Trophoblast cell (in vitro differentiated cells and primary cell): ENCODE results near the gene CD58.
A peak's percentile ranks its signal among the peaks of the same experiment; 100 is the strongest.
"Not testable (repeated sequence)": the region's sequence is repeated elsewhere in the genome, so short reads cannot be mapped to it uniquely, and the experiment has no call there.

Experiments used
- DNase-seq, 2 donors: peaks; one replicate each; pipeline ENCODE4 v3.0.0-alpha.2; 2016
- H2AFZ ChIP-seq: 2 replicates; pipeline ENCODE4 v1.6.1; 2013; ENCODE audit warnings: low read length, moderate library complexity, mild to moderate bottlenecking; ENCODE audit not compliant: insufficient read depth, poor library complexity
- H2AK5ac ChIP-seq: 2 replicates; pipeline ENCODE4 v1.6.1; 2013; ENCODE audit warnings: mild to moderate bottlenecking, low read length
- H2BK120ac ChIP-seq: 2 replicates; pipeline ENCODE4 v1.6.1; 2013; ENCODE audit warnings: low read length, mild to moderate bottlenecking, moderate library complexity; ENCODE audit not compliant: insufficient read depth, poor library complexity
- H2BK12ac ChIP-seq: 2 replicates; pipeline ENCODE4 v1.6.1; 2013; ENCODE audit warnings: mild to moderate bottlenecking, low read length, moderate library complexity
- H2BK5ac ChIP-seq: 2 replicates; pipeline ENCODE4 v1.6.1; 2013; ENCODE audit warnings: low read length, low read depth, moderate library complexity, mild to moderate bottlenecking; ENCODE audit not compliant: poor library complexity
- H3K14ac ChIP-seq: 2 replicates; pipeline ENCODE4 v1.6.1; 2013; ENCODE audit warnings: mild to moderate bottlenecking, low read length
- H3K18ac ChIP-seq: 2 replicates; pipeline ENCODE4 v1.6.1; 2013; ENCODE audit warnings: mild to moderate bottlenecking, low read length
- H3K23ac ChIP-seq: 2 replicates; pipeline ENCODE4 v1.6.1; 2013; ENCODE audit warnings: low read length
- H3K27ac ChIP-seq: 2 replicates; pipeline ENCODE4 v1.5.1; 2013; ENCODE audit warnings: low read depth, mild to moderate bottlenecking, inconsistent platforms, low read length, moderate library complexity
- H3K27me3 ChIP-seq: 2 replicates; pipeline ENCODE4 v1.6.1; 2013; ENCODE audit warnings: inconsistent platforms, mild to moderate bottlenecking, low read length, moderate library complexity; ENCODE audit not compliant: insufficient read depth
- H3K36me3 ChIP-seq, 2 experiments: 1 replicate in 1 of 2; 2 replicates in 1 of 2; pipeline ENCODE4 v1.6.1; 2013; ENCODE audit warnings: low read length in 2 of 2, mild to moderate bottlenecking in 2 of 2, moderate library complexity in 1 of 2; ENCODE audit not compliant: insufficient read depth in 2 of 2, control insufficient read depth in 1 of 2
- H3K4ac ChIP-seq: 2 replicates; pipeline ENCODE4 v1.6.1; 2013; ENCODE audit warnings: low read depth, mild to moderate bottlenecking, low read length, moderate library complexity
- H3K4me1 ChIP-seq, 2 experiments: 1 replicate in 1 of 2; 2 replicates in 1 of 2; pipeline ENCODE4 v1.6.1; 2013; ENCODE audit warnings: low read length in 2 of 2, mild to moderate bottlenecking in 2 of 2, moderate library complexity in 1 of 2; ENCODE audit not compliant: insufficient read depth in 2 of 2, control insufficient read depth in 1 of 2
- H3K4me2 ChIP-seq: 2 replicates; pipeline ENCODE4 v1.6.1; 2013; ENCODE audit warnings: inconsistent platforms, mild to moderate bottlenecking, low read length, moderate library complexity
- H3K4me3 ChIP-seq: 2 replicates; pipeline ENCODE4 v1.5.1; 2013; ENCODE audit warnings: mild to moderate bottlenecking, low read depth, low read length, inconsistent platforms
- H3K79me1 ChIP-seq: one replicate; pipeline ENCODE4 v1.6.1; 2013; ENCODE audit warnings: low read length
- H3K79me2 ChIP-seq: 2 replicates; pipeline ENCODE4 v1.6.1; 2013; ENCODE audit warnings: low read length, mild to moderate bottlenecking; ENCODE audit not compliant: control insufficient read depth, insufficient read depth, poor library complexity
- H3K9ac ChIP-seq: 2 replicates; pipeline ENCODE4 v1.6.1; 2013; ENCODE audit warnings: mild to moderate bottlenecking, low read length
- H3K9me3 ChIP-seq: 2 replicates; pipeline ENCODE4 v1.6.1; 2013; ENCODE audit warnings: low read depth, mild to moderate bottlenecking, control low read depth, inconsistent platforms, low read length; ENCODE audit not compliant: insufficient read depth
- H4K12ac ChIP-seq: 2 replicates; pipeline ENCODE4 v1.6.1; 2013; ENCODE audit warnings: low read depth, mild to moderate bottlenecking, low read length, moderate library complexity
- H4K8ac ChIP-seq: 2 replicates; pipeline ENCODE4 v1.6.1; 2013; ENCODE audit warnings: low read depth, mild to moderate bottlenecking, low read length, moderate library complexity
- H4K91ac ChIP-seq: one replicate; pipeline ENCODE4 v1.6.1; 2013; ENCODE audit warnings: low read depth, mild to moderate bottlenecking, low read length, moderate library complexity
- WGBS: extraction: QIAGEN DNeasy Blood & Tissue Kit; methylation state at CpG from one replicate; pipeline ENCODE4 v1.1.7; 2013; ENCODE audit warnings: missing lambda C conversion rate; ENCODE audit not compliant: insufficient read length, insufficient coverage; ENCODE audit errors: extremely low coverage; 5-methylcytosine and 5-hydroxymethylcytosine counted together

Gene CD58

DNA sequence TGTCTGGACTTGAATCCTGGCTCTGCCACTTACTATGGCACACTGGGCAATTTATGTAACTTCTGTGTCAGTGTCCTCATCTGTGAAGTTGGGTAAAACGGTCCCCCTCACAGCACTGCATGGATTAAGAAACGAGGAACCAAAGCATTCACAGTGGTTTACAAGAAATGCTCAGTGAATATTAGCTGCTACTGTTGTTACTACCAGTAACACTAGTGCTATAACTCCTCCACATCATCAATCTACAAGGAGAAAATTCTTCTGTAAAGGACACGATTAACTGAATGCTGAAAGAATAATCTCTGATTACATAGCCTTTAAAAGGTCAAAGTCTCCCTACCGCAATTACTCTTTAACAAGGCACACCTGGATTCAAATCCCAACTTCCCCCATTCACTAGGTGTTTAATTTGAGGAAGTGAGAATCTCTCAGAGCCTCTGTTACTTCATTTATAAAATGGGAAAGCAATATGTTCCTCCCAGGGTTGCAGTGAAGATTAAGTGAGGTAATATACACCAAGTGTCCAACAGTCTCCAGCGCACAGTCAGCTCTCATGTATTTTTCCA, 26.0 kb upstream of the CD58 start:
- H3K4me1 ChIP-seq, H4K91ac ChIP-seq, H3K4me2 ChIP-seq, H3K4ac ChIP-seq, H3K9ac ChIP-seq, DNase-seq, H4K12ac ChIP-seq, H2AFZ ChIP-seq, H3K14ac ChIP-seq, H3K9me3 ChIP-seq, H2BK120ac ChIP-seq, H3K27ac ChIP-seq, H3K18ac ChIP-seq, H3K23ac ChIP-seq, H2BK5ac ChIP-seq, H3K4me3 ChIP-seq, H4K8ac ChIP-seq, H2BK12ac ChIP-seq, H3K79me1 ChIP-seq, H3K27me3 ChIP-seq, H2AK5ac ChIP-seq, H3K79me2 ChIP-seq: not testable (repeated sequence)
- H3K36me3 ChIP-seq = peaks cover 16 to 18% of the 10 kb centered on the region in 2 experiments
- WGBS = no CpG with 5 or more reads among the region's 5 CpGs

DNA sequence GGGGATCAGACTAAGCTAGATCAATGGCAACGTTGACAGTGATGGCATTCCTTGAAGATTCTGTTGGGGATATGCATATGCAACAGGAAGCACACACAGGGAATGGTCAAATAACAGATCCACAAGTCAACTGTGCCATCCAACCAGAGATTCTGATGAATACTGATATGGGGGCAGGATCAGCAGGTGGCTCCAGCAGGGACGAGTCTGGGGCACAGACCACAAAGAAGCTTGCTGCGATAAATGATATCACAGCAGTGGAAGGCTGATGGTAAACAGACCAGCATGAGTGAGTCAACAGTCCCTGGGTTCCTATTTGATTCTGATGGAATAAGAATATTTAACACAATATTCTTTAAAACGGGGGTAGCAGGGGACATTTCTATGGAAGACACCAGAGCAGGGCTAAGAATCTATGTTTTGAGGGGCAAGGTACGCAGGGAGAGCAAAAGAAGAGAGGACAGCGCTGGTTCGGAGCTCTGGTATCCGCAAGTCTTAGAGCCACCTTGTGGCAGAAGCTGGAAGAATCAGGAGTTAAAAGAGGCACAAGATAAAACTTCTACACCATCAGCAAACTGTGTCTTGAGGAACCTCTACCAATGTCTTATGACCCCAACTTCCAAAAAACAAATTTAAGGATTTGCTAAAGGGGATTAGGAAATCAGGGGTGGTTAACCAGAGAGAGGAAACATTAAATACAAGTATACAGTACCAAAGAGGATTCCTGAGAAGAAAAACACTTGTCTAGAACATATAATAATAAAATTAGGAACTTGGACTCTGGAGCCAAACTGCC, 25.3 kb upstream of the CD58 start:
- not testable (repeated sequence) for H3K79me2 ChIP-seq, H3K4me1 ChIP-seq, H3K9ac ChIP-seq, H4K12ac ChIP-seq, H2AK5ac ChIP-seq, H2BK5ac ChIP-seq, H3K14ac ChIP-seq, H3K4me3 ChIP-seq, H3K23ac ChIP-seq, H3K18ac ChIP-seq, H3K27ac ChIP-seq, H3K4ac ChIP-seq, H3K9me3 ChIP-seq, H4K91ac ChIP-seq, H3K79me1 ChIP-seq, H2AFZ ChIP-seq, H2BK12ac ChIP-seq, H3K4me2 ChIP-seq, H3K27me3 ChIP-seq, H2BK120ac ChIP-seq, H4K8ac ChIP-seq
- whole genome bisulfite sequencing = no CpG with 5 or more reads among the region's 8 CpGs
- DNase-seq = peak in 1 of 2 donors; percentile 39
- H3K36me3 ChIP-seq = peaks cover 14 to 15% of the 10 kb centered on the region in 2 experiments

DNA sequence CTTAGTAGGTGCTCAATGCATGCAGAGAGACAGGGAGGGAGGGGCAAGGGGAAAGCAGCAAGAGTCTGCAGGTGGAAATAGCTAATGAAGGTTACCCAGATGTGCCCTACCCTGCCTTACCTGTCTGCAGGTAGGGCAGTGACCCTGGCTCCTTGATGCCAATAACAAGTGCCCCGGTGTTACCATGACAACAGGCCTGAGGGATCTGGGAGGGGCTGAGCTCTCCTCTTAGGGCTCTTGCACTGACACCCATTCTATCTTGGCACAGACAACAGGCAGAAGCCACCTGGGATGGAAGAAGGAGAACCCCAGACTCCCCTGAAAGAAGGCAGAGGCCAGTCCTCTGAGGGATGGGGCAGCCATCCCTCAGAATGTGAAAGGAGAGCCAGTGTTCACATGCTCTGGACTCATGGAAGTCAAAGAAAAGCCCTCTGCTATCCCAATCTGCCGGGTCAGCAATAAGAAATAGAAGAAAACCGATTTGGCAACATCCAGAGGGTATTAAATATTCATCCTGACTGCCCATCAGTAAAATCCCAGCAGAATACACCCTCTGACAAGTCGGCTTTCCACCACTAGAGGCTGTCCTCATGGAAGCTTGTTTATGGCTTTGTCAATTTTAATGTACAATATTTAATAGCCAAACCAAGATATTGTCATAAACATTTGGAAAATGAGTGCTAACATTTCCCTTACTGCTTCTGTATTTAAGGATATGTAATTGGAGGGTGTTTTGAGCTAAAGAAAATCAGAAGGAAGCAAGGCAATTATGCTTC, 24.4 kb upstream of the CD58 start:
- not testable (repeated sequence) for H2BK5ac ChIP-seq, H3K4me1 ChIP-seq, H3K79me1 ChIP-seq, H3K18ac ChIP-seq, H4K91ac ChIP-seq, H3K27me3 ChIP-seq, H3K23ac ChIP-seq, H2AK5ac ChIP-seq, H3K4me3 ChIP-seq, H3K4me2 ChIP-seq, H2BK120ac ChIP-seq, DNase-seq, H3K9me3 ChIP-seq, H3K9ac ChIP-seq, H2BK12ac ChIP-seq, H2AFZ ChIP-seq, H3K27ac ChIP-seq, H4K8ac ChIP-seq, H3K14ac ChIP-seq, H4K12ac ChIP-seq, H3K79me2 ChIP-seq, H3K4ac ChIP-seq
- peaks cover 12 to 13% of the 10 kb centered on the region in 2 experiments for H3K36me3 ChIP-seq
- no CpG with 5 or more reads among the region's 4 CpGs for WGBS

DNA sequence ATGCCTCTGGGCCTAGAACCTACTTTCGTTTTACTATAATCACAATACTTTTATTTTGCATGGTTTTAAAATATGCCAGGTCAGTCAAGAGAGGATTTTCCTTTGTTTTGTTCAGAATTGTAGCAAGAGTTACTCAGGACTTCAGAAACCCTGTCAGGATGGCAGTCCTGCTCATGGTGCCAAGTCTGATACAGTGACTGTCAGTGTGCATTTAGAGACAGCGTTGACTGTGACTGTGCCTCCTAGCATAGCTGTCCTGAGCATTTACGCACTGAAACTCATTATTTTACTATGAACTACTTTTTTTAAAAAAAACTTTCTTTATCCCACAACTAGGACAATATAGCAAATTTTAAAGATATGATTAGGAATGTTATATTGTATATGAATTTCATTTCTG, 23.2 kb upstream of the CD58 start:
- H2BK120ac ChIP-seq, H2BK12ac ChIP-seq, H3K27ac ChIP-seq, H3K23ac ChIP-seq, DNase-seq, H3K9ac ChIP-seq, H4K91ac ChIP-seq, H3K79me1 ChIP-seq, H3K4me3 ChIP-seq, H3K14ac ChIP-seq, H3K27me3 ChIP-seq, H2BK5ac ChIP-seq, H3K9me3 ChIP-seq, H2AFZ ChIP-seq, H3K18ac ChIP-seq, H3K4ac ChIP-seq, H4K8ac ChIP-seq, H3K36me3 ChIP-seq, H3K79me2 ChIP-seq, H3K4me2 ChIP-seq, H2AK5ac ChIP-seq, H4K12ac ChIP-seq, H3K4me1 ChIP-seq: not testable (repeated sequence)
- no CpG with 5 or more reads among the region's 3 CpGs for WGBS
